Endothelial cell of umbilical vein (primary cell): ENCODE results near the gene SMARCC1. TPM values are rescaled to one million over a fixed set of nuclear protein-coding genes. Genes with fewer than 3 reads are reported as not detected.

Experiments
- BruUV-seq: library from RNA; stranded (reverse); fragments of 400-500 nt; replicated peaks from 2 replicates; lab custom pipeline; 2021; lab: Mats Ljungman, UMichigan
- CTCF ChIA-PET: fragments of 300-600, 350-600 bp; sonication (Branson Sonifier 250); formaldehyde crosslinking; loops from one replicate; lab custom pipeline; 2021; ENCODE audit warnings: antibody characterized with exemption, inconsistent platforms; lab: Charles Lee
- POLR2A ChIA-PET: fragments of 300-600, 350-600 bp; sonication (Branson Sonifier 250); formaldehyde crosslinking; loops from one replicate; lab custom pipeline; 2021; ENCODE audit warnings: antibody characterized with exemption, inconsistent platforms; lab: Charles Lee
- DNase-seq: peaks from one replicate; pipeline ENCODE4 v3.0.0-alpha.2; 2011; ENCODE audit warnings: low read depth, low spot score
- FAIRE-seq: peaks from 2 replicates; lab custom pipeline; 2011; peaks lifted over from hg19 to GRCh38; lab: Jason Lieb, UNC
- H2AFZ ChIP-seq: 2 replicates; pipeline ENCODE4 v1.6.0; 2012; ENCODE audit warnings: low read depth, low read length, control low read depth, inconsistent platforms
- H3K27ac ChIP-seq: 2 replicates; pipeline ENCODE4 v1.5.1; 2011; ENCODE audit warnings: low read depth, mild to moderate bottlenecking, control low read depth, low read length, moderate library complexity; ENCODE audit not compliant: insufficient read depth
- H3K27me3 ChIP-seq, 2 experiments: 2 replicates each; pipeline versions ENCODE4 v1.6.0 to v1.6.1; 2011; ENCODE audit warnings: low read length in 2 of 2, mixed read lengths in 1 of 2; ENCODE audit not compliant: control insufficient read depth in 2 of 2, insufficient read depth in 2 of 2
- H3K36me3 ChIP-seq, 2 experiments: 2 replicates in 1 of 2; 3 replicates in 1 of 2; pipeline ENCODE4 v1.5.1; 2011; ENCODE audit warnings: low read length in 2 of 2, mild to moderate bottlenecking in 1 of 2, moderate library complexity in 1 of 2; ENCODE audit not compliant: control insufficient read depth in 2 of 2, insufficient read depth in 2 of 2; ENCODE audit errors: extremely low read depth in 1 of 2
- H3K4me1 ChIP-seq: 3 replicates; pipeline ENCODE4 v1.5.1; 2011; ENCODE audit warnings: mild to moderate bottlenecking, low read length; ENCODE audit not compliant: control insufficient read depth, insufficient read depth; ENCODE audit errors: extremely low read depth
- H3K4me2 ChIP-seq: 2 replicates; pipeline ENCODE4 v1.6.1; 2011; ENCODE audit warnings: low read length, control low read depth, mixed read lengths; ENCODE audit not compliant: insufficient read depth
- H3K4me3 ChIP-seq, 3 experiments: fragments of 200-600 bp in 1 of 3; sonication (generic), shearing (Covaris generic) in 1 of 3; replicated peaks in 1 of 3; 2 replicates each; pipeline ENCODE4 v1.5.1; 2011 to 2016; ENCODE audit warnings: control low read depth in 3 of 3, low read length in 3 of 3, mild to moderate bottlenecking in 2 of 3, inconsistent platforms in 1 of 3, low read depth in 1 of 3, moderate library complexity in 1 of 3; ENCODE audit not compliant: insufficient read depth in 1 of 3
- H3K79me2 ChIP-seq: 2 replicates; pipeline ENCODE4 v1.6.0; 2012; ENCODE audit warnings: low read length, inconsistent platforms; ENCODE audit not compliant: control insufficient read depth, insufficient read depth
- H3K9ac ChIP-seq: replicated peaks from 2 replicates; pipeline ENCODE3; 2011; ENCODE audit warnings: low read length, control low read depth; ENCODE audit not compliant: insufficient read depth; ENCODE audit errors: extremely low read depth
- H3K9me1 ChIP-seq: replicated peaks from 3 replicates; pipeline ENCODE4 v1.6.0; 2011; ENCODE audit warnings: mild to moderate bottlenecking, low read length; ENCODE audit not compliant: control insufficient read depth, insufficient read depth; ENCODE audit errors: extremely low read depth
- H3K9me3 ChIP-seq: replicated peaks from 2 replicates; pipeline ENCODE4 v1.5.1; 2012; ENCODE audit warnings: low read length, inconsistent platforms; ENCODE audit not compliant: control insufficient read depth, insufficient read depth
- H4K20me1 ChIP-seq: replicated peaks from 2 replicates; pipeline ENCODE3; 2011; ENCODE audit warnings: mild to moderate bottlenecking, low read length; ENCODE audit not compliant: control insufficient read depth, insufficient read depth; ENCODE audit errors: extremely low read depth
- CTCF ChIP-seq, 2 donors: IDR thresholded peaks; 1 replicate in 1 of 2; 2 replicates in 1 of 2; pipeline ENCODE4 v1.5.1; 2011; ENCODE audit warnings: low read length in 2 of 2, mild to moderate bottlenecking in 2 of 2, moderate library complexity in 2 of 2, control low read depth in 1 of 2, inconsistent platforms in 1 of 2, low read depth in 1 of 2; ENCODE audit not compliant: insufficient read depth in 1 of 2; ENCODE audit errors: extremely low read depth in 1 of 2
- EZH2 ChIP-seq: IDR thresholded peaks from 2 replicates; pipeline ENCODE4 v1.6.1; 2012; ENCODE audit warnings: borderline replicate concordance, low read depth, mild to moderate bottlenecking, moderate library complexity, low read length, inconsistent platforms; ENCODE audit not compliant: severe bottlenecking
- FOS ChIP-seq: IDR thresholded peaks from 2 replicates; pipeline ENCODE4 v1.6.1; 2011; ENCODE audit warnings: mild to moderate bottlenecking, low read length, moderate library complexity, borderline replicate concordance; ENCODE audit not compliant: insufficient read depth
- GATA2 ChIP-seq: IDR thresholded peaks from 2 replicates; pipeline ENCODE4 v1.7.0; 2011; ENCODE audit warnings: low read depth, mild to moderate bottlenecking, moderate library complexity, mixed read lengths, low read length; ENCODE audit not compliant: insufficient read length, insufficient read depth
- JUN ChIP-seq: IDR thresholded peaks from 2 replicates; pipeline ENCODE4 v1.6.1; 2011; ENCODE audit warnings: borderline replicate concordance, low read depth; ENCODE audit not compliant: insufficient read length, insufficient read depth
- MAX ChIP-seq: IDR thresholded peaks from 2 replicates; pipeline ENCODE4 v1.6.1; 2011; ENCODE audit not compliant: insufficient read depth, insufficient read length
- MYC ChIP-seq: IDR thresholded peaks from one replicate; pipeline ENCODE4 v1.6.1; 2011; ENCODE audit warnings: mild to moderate bottlenecking, low read depth, low read length
- POLR2A ChIP-seq: IDR thresholded peaks from 2 replicates; pipeline ENCODE4 v1.6.1; 2012; ENCODE audit warnings: low read depth, mild to moderate bottlenecking, control low read depth, low read length
- POLR2AphosphoS5 ChIP-seq: IDR thresholded peaks from 2 replicates; pipeline ENCODE4 v1.6.1; 2012; ENCODE audit warnings: low read depth, mild to moderate bottlenecking, control low read depth, low read length, moderate library complexity; ENCODE audit not compliant: insufficient read depth
- dilution Hi-C: fragments of 300-500 bp; cut with MboI; formaldehyde crosslinking; loops from one replicate; pipeline ENCODE4 v1.15.0; 2019; ENCODE audit warnings: low sequenced_read_pairs; ENCODE audit not compliant: extremely low pct_ligation_motif_present
- intact Hi-C: fragments of 100-400 bp; cut with micrococcal nuclease; formaldehyde crosslinking; loops from one replicate; pipeline ENCODE4 v1.10.0; 2022
- polyA plus RNA-seq, 4 experiments: library from polyadenylated mRNA; depleted of rRNA in 3 of 4; stranded (reverse) in 3 of 4; unstranded in 1 of 4; fragments of >200 nt; gene quantifications; 2 replicates each; pipeline versions ENCODE4 v1.2.1 to v1.2.3, GENCODE V29; 2011 to 2012; ENCODE audit warnings: missing spikeins in 1 of 4
- total RNA-seq: library from RNA; stranded (reverse); gene quantifications from 2 replicates; pipeline ENCODE4 v1.2.3, GENCODE V29; 2021

Gene SMARCC1
- total and polyA plus RNA-seq, 2 donors (not counting 3 experiments of a cell fraction or from before 2014, with no cell fraction given): 23.0 to 138 TPM

GRCh38 chr3:47636921-47637320, 144.8 kb downstream of the SMARCC1 start:
- Histone ChIP-seq H3K4me2 (no peak overlapping the region), H3K9ac (no peak overlapping the region), H3K27ac (no peak overlapping the region), H3K4me3 (no peak overlapping the region), H3K4me1 (no peaks in the 10 kb centered on the region), H3K9me3 (no peaks in the 10 kb centered on the region), H3K79me2 (peaks cover 6% of the 10 kb centered on the region), H3K27me3 (no peaks in the 10 kb centered on the region), H4K20me1 (peaks cover 3% of the 10 kb centered on the region), H2AFZ (no peak overlapping the region), H3K9me1 (no peaks in the 10 kb centered on the region), H3K36me3 (peaks cover 10 to 24% of the 10 kb centered on the region in 2 experiments)
- FAIRE-seq (no peak), DNase-seq (no peak)
- POLR2A ChIA-PET: no interaction called here
- intact Hi-C loops: no loop called here
- dilution Hi-C loops: no loop called here
- CTCF ChIA-PET: no interaction called here
- TF ChIP-seq POLR2AphosphoS5 (no peak), JUN (no peak), FOS (no peak), GATA2 (no peak), POLR2A (no peak), EZH2 (no peak)
- no TSS peak for BruUV-seq

GRCh38 chr3:47636225-47636624, 145.5 kb downstream of the SMARCC1 start:
- H3K36me3 ChIP-seq: peaks cover 10 to 23% of the 10 kb centered on the region in 2 experiments
- CTCF ChIA-PET: no interaction called here
- H3K9ac ChIP-seq: no peak overlapping the region
- no peaks in the 10 kb centered on the region for H3K9me3 ChIP-seq
- TF ChIP-seq FOS (no peak), EZH2 (no peak), CTCF (IDR thresholded peaks at IDR 0.05; ENCODE audit: extremely low read depth in 1 of 2, insufficient read depth in 1 of 2, low read depth in 1 of 2, low read length in 2 of 2) (no peak), MYC (no peak), POLR2AphosphoS5 (no peak), GATA2 (no peak), MAX (no peak), POLR2A (no peak), JUN (no peak)
- intact Hi-C loops: no loop called here
- H3K9me1 ChIP-seq: no peaks in the 10 kb centered on the region
- no peaks in the 10 kb centered on the region for H3K27me3 ChIP-seq
- H4K20me1 ChIP-seq: no peaks in the 10 kb centered on the region
- H3K27ac ChIP-seq: no peak overlapping the region
- BruUV-seq: no TSS peak
- H3K4me2 ChIP-seq: no peak overlapping the region
- no peak overlapping the region for H2AFZ ChIP-seq
- FAIRE-seq: no peak
- DNase-seq: no peak
- no peaks in the 10 kb centered on the region for H3K4me1 ChIP-seq
- peaks cover 4% of the 10 kb centered on the region for H3K79me2 ChIP-seq
- POLR2A ChIA-PET: no interaction called here
- no peak overlapping the region for H3K4me3 ChIP-seq
- dilution Hi-C loops: no loop called here
